ENCODE results near the gene BCL11A.

The BCL11A gene

DNA sequence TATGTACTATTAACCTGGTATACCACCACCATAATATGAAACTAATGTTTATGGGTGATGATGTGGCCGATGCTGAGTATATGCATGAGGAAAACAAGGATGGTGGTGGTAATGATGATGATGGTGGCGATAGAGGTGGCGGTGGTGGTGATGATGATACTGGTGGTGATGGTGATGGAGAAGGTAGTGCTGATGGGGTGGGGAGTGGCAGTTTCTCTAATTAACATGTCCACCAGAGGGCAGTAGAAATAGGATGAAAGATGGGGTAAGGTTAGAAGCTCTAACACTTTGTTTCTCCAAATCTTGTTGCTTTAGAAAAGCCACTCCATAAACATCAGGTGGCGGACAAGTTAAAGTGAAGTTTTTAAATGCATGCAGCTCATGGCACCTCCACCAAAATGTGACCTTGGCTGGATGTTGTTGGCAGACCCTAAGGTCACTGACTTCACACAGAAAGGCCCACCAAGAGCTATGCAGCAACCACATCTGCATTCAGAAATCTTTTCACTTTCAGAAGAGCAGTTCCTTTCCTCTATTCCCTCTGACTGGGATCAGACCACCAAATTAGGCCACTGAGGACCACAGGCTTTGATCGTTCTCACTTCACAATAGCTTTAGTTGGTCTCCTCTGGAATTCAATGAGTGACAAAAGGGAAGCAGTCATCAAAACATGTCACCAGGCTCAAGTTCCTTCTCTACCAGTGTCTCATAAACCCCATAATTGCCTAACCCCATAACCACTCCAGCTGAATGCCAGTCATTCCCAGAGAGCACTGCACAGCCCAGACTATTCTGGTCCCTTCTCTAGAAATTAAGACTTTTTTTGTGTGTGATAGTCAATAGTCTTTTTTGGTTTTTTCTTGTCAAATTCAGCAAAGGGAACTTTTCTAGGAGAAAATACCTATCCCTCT lies 7.5 kb upstream of the BCL11A start:
- H3K36me3 ChIP-seq (ENCODE audit: control insufficient read depth, insufficient read depth, low read length) = no peaks in the 10 kb centered on the region
- H3K4me1 ChIP-seq (ENCODE audit: control insufficient read depth, insufficient read depth, low read length, poor library complexity, severe bottlenecking) = no peaks in the 10 kb centered on the region
- H3K4me3 ChIP-seq (ENCODE audit: insufficient read depth, low read depth, low read length, poor library complexity, severe bottlenecking) = no peak overlapping the region
- H3K27me3 ChIP-seq (replicated peaks; ENCODE audit: control insufficient read depth, insufficient read depth, low read length, poor library complexity, severe bottlenecking) = peaks cover 32% of the 10 kb centered on the region
- no peak overlapping the region for H3K27ac ChIP-seq (ENCODE audit: insufficient read depth, low read length, poor library complexity, severe bottlenecking)
- H3K9me3 ChIP-seq (ENCODE audit: control insufficient read depth, low read length) = no peaks in the 10 kb centered on the region
- DNase-seq = no peak

GRCh38 chr2:60559880-60560279 lies 6.4 kb upstream of the BCL11A start:
- H3K4me3 ChIP-seq (ENCODE audit: insufficient read depth, low read depth, low read length, poor library complexity, severe bottlenecking) = no peak overlapping the region
- H3K36me3 ChIP-seq (ENCODE audit: control insufficient read depth, insufficient read depth, low read length) = no peaks in the 10 kb centered on the region
- DNase-seq = no peak
- H3K27ac ChIP-seq (ENCODE audit: insufficient read depth, low read length, poor library complexity, severe bottlenecking) = no peak overlapping the region
- no peaks in the 10 kb centered on the region for H3K9me3 ChIP-seq (ENCODE audit: control insufficient read depth, low read length)
- peaks cover 9% of the 10 kb centered on the region for H3K4me1 ChIP-seq (ENCODE audit: control insufficient read depth, insufficient read depth, low read length, poor library complexity, severe bottlenecking)
- peaks cover 27% of the 10 kb centered on the region for H3K27me3 ChIP-seq (replicated peaks; ENCODE audit: control insufficient read depth, insufficient read depth, low read length, poor library complexity, severe bottlenecking)

DNA sequence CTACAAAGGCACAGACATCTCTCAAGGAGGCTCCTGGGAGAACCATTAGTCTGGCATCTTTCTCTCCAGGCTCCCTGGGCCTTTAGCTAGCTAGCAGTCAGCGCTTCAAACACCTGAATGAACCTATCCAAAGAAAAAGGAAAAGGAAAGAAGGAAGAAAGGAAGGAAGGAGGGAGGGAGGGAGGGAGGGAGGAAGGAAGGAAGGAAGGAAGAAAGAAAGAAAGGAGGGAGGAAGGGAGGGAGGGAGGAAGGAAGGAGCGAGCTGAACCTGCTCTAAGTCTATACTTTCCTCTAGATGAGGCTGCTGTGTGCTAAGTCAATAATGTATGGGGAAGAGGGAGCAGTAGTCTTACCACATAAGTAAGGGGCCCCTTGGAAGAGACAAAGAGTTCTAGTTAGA lies 5.1 kb upstream of the BCL11A start:
- no peak for DNase-seq
- Histone ChIP-seq H3K27me3 (replicated peaks; ENCODE audit: control insufficient read depth, insufficient read depth, low read length, poor library complexity, severe bottlenecking) (peaks cover 32% of the 10 kb centered on the region), H3K4me3 (ENCODE audit: insufficient read depth, low read depth, low read length, poor library complexity, severe bottlenecking) (no peak overlapping the region), H3K36me3 (ENCODE audit: control insufficient read depth, insufficient read depth, low read length) (no peaks in the 10 kb centered on the region), H3K9me3 (ENCODE audit: control insufficient read depth, low read length) (no peaks in the 10 kb centered on the region), H3K27ac (ENCODE audit: insufficient read depth, low read length, poor library complexity, severe bottlenecking) (no peak overlapping the region), H3K4me1 (ENCODE audit: control insufficient read depth, insufficient read depth, low read length, poor library complexity, severe bottlenecking) (peaks cover 15% of the 10 kb centered on the region)

DNA sequence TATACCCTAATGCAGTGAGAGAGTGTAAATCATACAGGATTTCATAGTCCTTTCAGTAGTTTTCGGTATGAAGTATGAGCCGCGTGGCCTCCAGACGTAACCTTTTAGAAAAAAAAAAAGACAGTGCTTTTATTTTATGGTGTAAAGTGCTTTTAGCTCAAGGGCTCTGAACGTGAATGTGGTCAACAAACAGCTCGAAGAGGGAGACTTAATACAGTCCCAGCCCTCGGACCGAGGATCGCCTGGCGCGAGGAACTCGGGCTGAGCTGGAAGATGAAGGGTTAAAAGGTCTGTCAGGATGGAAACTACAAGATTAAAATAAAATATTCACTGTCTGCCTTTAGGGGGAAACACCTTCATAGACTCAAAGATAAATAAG lies 4.0 kb upstream of the BCL11A start:
- H3K4me1 ChIP-seq (ENCODE audit: control insufficient read depth, insufficient read depth, low read length, poor library complexity, severe bottlenecking) = peaks cover 24% of the 10 kb centered on the region
- H3K27ac ChIP-seq (ENCODE audit: insufficient read depth, low read length, poor library complexity, severe bottlenecking) = no peak overlapping the region
- H3K9me3 ChIP-seq (ENCODE audit: control insufficient read depth, low read length) = no peaks in the 10 kb centered on the region
- peaks cover 42% of the 10 kb centered on the region for H3K27me3 ChIP-seq (replicated peaks; ENCODE audit: control insufficient read depth, insufficient read depth, low read length, poor library complexity, severe bottlenecking)
- no peak for DNase-seq
- H3K4me3 ChIP-seq (ENCODE audit: insufficient read depth, low read depth, low read length, poor library complexity, severe bottlenecking) = no peak overlapping the region
- no peaks in the 10 kb centered on the region for H3K36me3 ChIP-seq (ENCODE audit: control insufficient read depth, insufficient read depth, low read length)

GRCh38 chr2:60556576-60557485 lies 3.4 kb upstream of the BCL11A start:
- Histone ChIP-seq H3K36me3 (ENCODE audit: control insufficient read depth, insufficient read depth, low read length) (no peaks in the 10 kb centered on the region), H3K27me3 (replicated peaks; ENCODE audit: control insufficient read depth, insufficient read depth, low read length, poor library complexity, severe bottlenecking) (peaks cover 47% of the 10 kb centered on the region), H3K4me3 (ENCODE audit: insufficient read depth, low read depth, low read length, poor library complexity, severe bottlenecking) (no peak overlapping the region), H3K27ac (ENCODE audit: insufficient read depth, low read length, poor library complexity, severe bottlenecking) (no peak overlapping the region), H3K4me1 (ENCODE audit: control insufficient read depth, insufficient read depth, low read length, poor library complexity, severe bottlenecking) (peaks cover 29% of the 10 kb centered on the region), H3K9me3 (ENCODE audit: control insufficient read depth, low read length) (no peaks in the 10 kb centered on the region)
- DNase-seq = no peak

DNA sequence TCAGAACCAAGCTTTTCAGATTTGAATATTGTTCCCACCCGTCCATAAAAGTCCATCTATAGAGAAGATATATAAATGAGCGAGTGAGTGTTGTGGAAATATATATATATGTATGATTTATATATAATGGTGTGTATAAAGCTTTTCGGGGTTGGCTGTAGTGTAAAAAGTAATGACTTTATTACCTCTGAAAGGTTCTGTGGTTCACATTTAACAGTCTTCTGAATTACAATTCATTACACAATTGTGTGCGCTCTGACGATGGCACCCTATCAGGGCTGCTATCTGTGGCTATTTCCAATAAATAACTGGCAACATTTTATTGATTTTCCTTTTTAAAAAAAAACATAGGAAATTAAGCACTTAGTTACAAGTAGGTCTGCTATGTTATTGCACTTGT lies 2.7 kb upstream of the BCL11A start:
- peaks cover 30% of the 10 kb centered on the region for H3K4me1 ChIP-seq (ENCODE audit: control insufficient read depth, insufficient read depth, low read length, poor library complexity, severe bottlenecking)
- no peaks in the 10 kb centered on the region for H3K36me3 ChIP-seq (ENCODE audit: control insufficient read depth, insufficient read depth, low read length)
- H3K4me3 ChIP-seq (ENCODE audit: insufficient read depth, low read depth, low read length, poor library complexity, severe bottlenecking) = no peak overlapping the region
- DNase-seq = no peak
- no peaks in the 10 kb centered on the region for H3K9me3 ChIP-seq (ENCODE audit: control insufficient read depth, low read length)
- H3K27me3 ChIP-seq (replicated peaks; ENCODE audit: control insufficient read depth, insufficient read depth, low read length, poor library complexity, severe bottlenecking) = peaks cover 53% of the 10 kb centered on the region
- no peak overlapping the region for H3K27ac ChIP-seq (ENCODE audit: insufficient read depth, low read length, poor library complexity, severe bottlenecking)

DNA sequence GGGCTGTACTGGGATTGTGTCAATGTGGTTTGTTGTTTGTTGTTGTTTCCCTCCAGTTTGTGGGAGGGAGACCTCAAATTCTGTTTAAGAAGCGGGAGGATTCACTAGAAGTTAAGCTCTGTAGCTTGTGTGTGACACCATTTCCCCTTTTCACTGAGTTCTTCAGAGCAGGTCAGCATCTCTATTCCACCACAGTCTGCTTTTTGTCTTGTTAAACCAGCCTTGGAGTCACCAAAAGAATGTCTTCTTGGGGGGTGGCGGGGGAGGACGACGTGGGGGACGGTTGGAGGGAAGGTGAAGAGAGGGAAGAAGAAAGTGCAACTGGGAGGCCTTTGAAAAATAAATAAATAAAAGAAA lies 2.3 kb upstream of the BCL11A start:
- Histone ChIP-seq H3K27ac (ENCODE audit: insufficient read depth, low read length, poor library complexity, severe bottlenecking) (no peak overlapping the region), H3K4me3 (ENCODE audit: insufficient read depth, low read depth, low read length, poor library complexity, severe bottlenecking) (peak overlapping the region; percentile 78), H3K4me1 (ENCODE audit: control insufficient read depth, insufficient read depth, low read length, poor library complexity, severe bottlenecking) (peaks cover 33% of the 10 kb centered on the region), H3K36me3 (ENCODE audit: control insufficient read depth, insufficient read depth, low read length) (no peaks in the 10 kb centered on the region), H3K9me3 (ENCODE audit: control insufficient read depth, low read length) (no peaks in the 10 kb centered on the region), H3K27me3 (replicated peaks; ENCODE audit: control insufficient read depth, insufficient read depth, low read length, poor library complexity, severe bottlenecking) (peaks cover 57% of the 10 kb centered on the region)
- no peak for DNase-seq

GRCh38 chr2:60555066-60555782 lies 1.8 kb upstream of the BCL11A start:
- no peak overlapping the region for H3K27ac ChIP-seq (ENCODE audit: insufficient read depth, low read length, poor library complexity, severe bottlenecking)
- H3K9me3 ChIP-seq (ENCODE audit: control insufficient read depth, low read length) = no peaks in the 10 kb centered on the region
- peaks cover 38% of the 10 kb centered on the region for H3K4me1 ChIP-seq (ENCODE audit: control insufficient read depth, insufficient read depth, low read length, poor library complexity, severe bottlenecking)
- peaks cover 61% of the 10 kb centered on the region for H3K27me3 ChIP-seq (replicated peaks; ENCODE audit: control insufficient read depth, insufficient read depth, low read length, poor library complexity, severe bottlenecking)
- no peaks in the 10 kb centered on the region for H3K36me3 ChIP-seq (ENCODE audit: control insufficient read depth, insufficient read depth, low read length)
- H3K4me3 ChIP-seq (ENCODE audit: insufficient read depth, low read depth, low read length, poor library complexity, severe bottlenecking) = peak overlapping the region; percentile 78
- DNase-seq = peak in 2 of 3 donors; percentile 27 to 32

DNA sequence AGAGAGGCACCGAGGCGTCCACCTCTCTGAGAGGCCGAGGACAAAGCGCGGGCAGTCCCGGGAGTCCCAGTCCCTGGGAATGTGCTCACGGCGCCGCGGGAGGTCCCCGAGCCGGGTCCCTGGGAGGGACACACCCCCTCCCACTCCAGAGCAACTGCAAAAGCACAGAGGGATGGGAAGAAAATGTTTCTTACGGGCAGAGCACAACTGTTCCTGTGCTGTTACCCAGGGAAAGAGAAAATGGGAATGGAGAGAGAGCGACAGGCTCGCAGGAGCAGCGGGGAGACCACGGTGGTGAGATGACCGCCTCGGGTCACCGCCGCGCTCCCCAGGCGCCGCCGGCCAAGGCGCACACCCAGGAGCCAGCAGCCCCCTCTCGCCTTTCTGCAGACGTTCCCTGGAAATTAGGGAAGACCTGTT lies 1.2 kb upstream of the BCL11A start:
- H3K27ac ChIP-seq (ENCODE audit: insufficient read depth, low read length, poor library complexity, severe bottlenecking) = no peak overlapping the region
- no peak for DNase-seq
- peaks cover 67% of the 10 kb centered on the region for H3K27me3 ChIP-seq (replicated peaks; ENCODE audit: control insufficient read depth, insufficient read depth, low read length, poor library complexity, severe bottlenecking)
- peaks cover 40% of the 10 kb centered on the region for H3K4me1 ChIP-seq (ENCODE audit: control insufficient read depth, insufficient read depth, low read length, poor library complexity, severe bottlenecking)
- peak overlapping the region; percentile 78 for H3K4me3 ChIP-seq (ENCODE audit: insufficient read depth, low read depth, low read length, poor library complexity, severe bottlenecking)
- no peaks in the 10 kb centered on the region for H3K9me3 ChIP-seq (ENCODE audit: control insufficient read depth, low read length)
- no peaks in the 10 kb centered on the region for H3K36me3 ChIP-seq (ENCODE audit: control insufficient read depth, insufficient read depth, low read length)
